ENCODE results near the gene DBNDD2. TPM values are rescaled to one million over a fixed set of nuclear protein-coding genes. Genes with fewer than 3 reads are reported as not detected.
A peak's percentile ranks its signal among the peaks of the same experiment; 100 is the strongest.

DBNDD2 gene
- total and polyA plus RNA-seq, 11 donors = 209 to 423 (median 346) TPM

DNA sequence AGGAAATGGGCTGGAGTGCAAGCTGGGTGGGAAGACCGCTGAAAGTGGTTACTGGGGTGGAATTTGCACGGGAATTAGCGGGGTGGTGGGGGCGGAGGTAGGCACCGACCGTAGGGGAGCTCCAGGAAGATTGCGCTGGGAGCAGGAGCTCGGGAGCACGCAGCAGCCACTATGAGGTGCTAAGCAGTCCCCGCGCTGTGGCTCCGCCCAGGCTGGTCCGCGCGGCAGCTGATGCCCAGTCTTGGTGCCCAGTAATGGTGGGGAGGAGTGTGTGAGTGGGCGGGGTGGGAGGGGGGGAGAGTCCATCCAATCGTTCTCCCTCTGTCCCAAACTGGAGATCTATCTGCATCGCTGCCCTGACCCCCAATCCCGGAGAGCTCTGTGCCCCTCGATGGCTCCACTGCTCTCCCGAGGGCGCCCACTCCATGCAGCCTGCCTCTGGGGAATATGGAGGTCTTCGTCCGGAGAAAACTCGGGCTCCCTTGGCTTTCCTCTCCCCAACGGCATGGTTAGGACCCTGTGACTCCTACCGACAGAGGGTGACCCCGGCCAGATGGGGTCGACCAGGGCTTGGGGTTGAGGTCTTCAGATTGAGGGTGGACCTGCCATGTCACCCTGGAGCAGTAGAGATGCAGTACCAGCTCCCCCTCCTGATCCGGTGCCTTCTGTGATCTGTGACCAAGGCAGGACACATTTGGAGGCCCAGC lies 35.3 kb upstream of the DBNDD2 start:
- no peaks in the 10 kb centered on the region for H3K27me3 ChIP-seq
- H3K36me3 ChIP-seq = peaks cover 0 to 22% (median 11%) of the 10 kb centered on the region in 9 donors
- no peaks in the 10 kb centered on the region for H3K9me3 ChIP-seq
- peak overlapping the region in 10 of 12 donors; percentile 9 to 73 (median 62) for H3K4me3 ChIP-seq
- DNase-seq = peak in 3 of 5 donors; percentile 40 to 64 (median 51)
- intact Hi-C loops (cut with DNase I) = loop anchor here (1.0 to 5.0 kb wide), 9 partner anchors 34 to 400 kb away; partner anchors contain the start of genes DBNDD2 (in 4 of the 10) and PIGT (in 1 of the 10)
- peak; percentile 56 to 83 (median 79) for ATAC-seq
- TF ChIP-seq POLR2A (IDR thresholded peaks at IDR 0.05) = no peak
- TF ChIP-seq, protein P1, sequence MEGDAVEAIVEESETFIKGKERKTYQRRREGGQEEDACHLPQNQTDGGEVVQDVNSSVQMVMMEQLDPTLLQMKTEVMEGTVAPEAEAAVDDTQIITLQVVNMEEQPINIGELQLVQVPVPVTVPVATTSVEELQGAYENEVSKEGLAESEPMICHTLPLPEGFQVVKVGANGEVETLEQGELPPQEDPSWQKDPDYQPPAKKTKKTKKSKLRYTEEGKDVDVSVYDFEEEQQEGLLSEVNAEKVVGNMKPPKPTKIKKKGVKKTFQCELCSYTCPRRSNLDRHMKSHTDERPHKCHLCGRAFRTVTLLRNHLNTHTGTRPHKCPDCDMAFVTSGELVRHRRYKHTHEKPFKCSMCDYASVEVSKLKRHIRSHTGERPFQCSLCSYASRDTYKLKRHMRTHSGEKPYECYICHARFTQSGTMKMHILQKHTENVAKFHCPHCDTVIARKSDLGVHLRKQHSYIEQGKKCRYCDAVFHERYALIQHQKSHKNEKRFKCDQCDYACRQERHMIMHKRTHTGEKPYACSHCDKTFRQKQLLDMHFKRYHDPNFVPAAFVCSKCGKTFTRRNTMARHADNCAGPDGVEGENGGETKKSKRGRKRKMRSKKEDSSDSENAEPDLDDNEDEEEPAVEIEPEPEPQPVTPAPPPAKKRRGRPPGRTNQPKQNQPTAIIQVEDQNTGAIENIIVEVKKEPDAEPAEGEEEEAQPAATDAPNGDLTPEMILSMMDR (IDR thresholded peaks at IDR 0.05) = peak in 1 of 12 donors; percentile 4
- peaks cover 0 to 34% (median 11%) of the 10 kb centered on the region in 12 donors for H3K4me1 ChIP-seq
- peak overlapping the region in 11 of 12 donors; percentile 48 to 82 (median 73) for H3K27ac ChIP-seq
- 32 to 47% (median 37%) methylated on average over 21 to 30 of the region's 30 CpGs for WGBS, 4 donors

DNA sequence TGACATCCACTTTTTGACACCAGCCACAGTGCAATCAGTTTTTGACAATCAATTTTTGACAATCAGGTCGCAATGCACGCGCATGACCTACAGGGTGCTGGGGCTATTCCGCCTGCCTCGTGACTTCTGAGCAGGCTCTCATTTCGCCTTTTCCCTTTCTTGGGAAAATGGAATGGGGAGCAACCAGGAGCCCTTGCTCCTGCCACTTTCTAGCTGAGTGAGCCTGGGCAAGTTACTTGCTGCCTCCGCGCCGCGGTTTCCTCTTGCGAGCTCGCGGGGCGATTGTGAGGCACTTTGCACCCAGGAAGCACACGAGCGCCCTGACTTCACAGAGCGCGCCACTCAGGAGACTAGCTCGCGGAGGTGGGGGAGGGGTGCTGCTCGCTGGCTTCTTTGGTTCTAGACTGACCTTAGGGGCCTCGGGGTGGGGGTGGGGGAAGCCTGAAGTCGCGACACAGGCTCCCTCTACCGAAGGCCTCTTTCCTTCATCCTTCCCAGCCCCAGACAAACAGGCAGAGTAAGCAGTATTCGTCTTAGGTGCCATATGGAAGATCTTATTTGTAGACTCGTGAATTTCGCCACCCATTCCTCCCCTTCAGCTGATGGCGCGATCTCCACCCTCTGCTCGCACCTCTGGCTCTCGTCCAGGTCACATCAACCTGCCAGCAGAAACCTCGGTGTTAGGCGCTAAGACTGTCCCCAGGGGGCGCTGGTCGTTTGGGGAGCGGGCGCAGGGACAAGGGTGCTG lies 34.6 kb upstream of the DBNDD2 start:
- Histone ChIP-seq H3K36me3 (peaks cover 0 to 15% (median 4%) of the 10 kb centered on the region in 9 donors), H3K27ac (peak overlapping the region in 11 of 12 donors; percentile 48 to 82 (median 73)), H3K9me3 (no peaks in the 10 kb centered on the region), H3K4me3 (peak overlapping the region; percentile 23 to 73 (median 62)), H3K27me3 (no peaks in the 10 kb centered on the region), H3K4me1 (peaks cover 0 to 27% (median 11%) of the 10 kb centered on the region in 12 donors)
- TF ChIP-seq, protein P1 (IDR thresholded peaks at IDR 0.05) = peak; percentile 81 to 96 (median 90)
- TF ChIP-seq POLR2A (IDR thresholded peaks at IDR 0.05) = no peak
- intact Hi-C loops (cut with DNase I) = loop anchor here (1.0 to 5.0 kb wide), 10 partner anchors 33 to 399 kb away; partner anchors contain the start of genes DBNDD2 (in 4 of the 10) and PIGT (in 1 of the 10)
- DNase-seq (peak; percentile 91 to 94 (median 92)), ATAC-seq (peak; percentile 85 to 92 (median 88))
- 5 to 17% (median 7%) methylated on average over 35 to 38 of the region's 38 CpGs for WGBS, 4 donors

DNA sequence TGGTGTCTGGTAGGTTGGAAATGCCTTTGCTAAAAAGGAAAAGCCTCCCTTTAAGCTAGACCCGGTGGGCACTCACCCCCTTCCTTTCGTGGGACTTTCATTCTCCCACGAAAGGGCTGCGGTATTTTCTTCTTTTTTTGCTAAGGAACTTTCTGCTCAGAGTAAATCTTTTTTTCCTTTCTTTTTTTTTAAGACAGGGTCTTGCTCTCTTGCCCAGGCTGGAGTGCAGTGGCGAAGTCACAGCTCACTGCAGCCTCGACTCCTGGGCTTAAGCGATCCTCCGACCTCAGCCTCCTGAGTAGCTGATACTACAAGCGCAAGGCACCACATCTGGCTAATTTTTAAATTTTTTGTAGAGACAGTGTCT lies 34.0 kb upstream of the DBNDD2 start:
- no peak for ATAC-seq
- TF ChIP-seq POLR2A (IDR thresholded peaks at IDR 0.05) = no peak
- TF ChIP-seq, protein P1 (IDR thresholded peaks at IDR 0.05) = peak in 2 of 12 donors; percentile 11 to 21

More for the DNA sequence above, 34.0 kb upstream of the DBNDD2 start:
- 56 to 59% (median 57%) methylated on average over 9 of the region's 9 CpGs for WGBS, 4 donors
- no peaks in the 10 kb centered on the region for H3K27me3 ChIP-seq
- H3K9me3 ChIP-seq = no peaks in the 10 kb centered on the region
- intact Hi-C loops (cut with DNase I) = loop anchor here (1.0 to 5.0 kb wide), 9 partner anchors 33 to 398 kb away; partner anchors contain the start of genes DBNDD2 (in 4 of the 10) and PIGT (in 1 of the 10)
- H3K36me3 ChIP-seq = peaks cover 0 to 12% (median 0%) of the 10 kb centered on the region in 9 donors
- H3K4me1 ChIP-seq = peaks cover 0 to 21% (median 11%) of the 10 kb centered on the region in 12 donors
- H3K4me3 ChIP-seq = peak overlapping the region in 10 of 12 donors; percentile 53 to 73 (median 62)
- DNase-seq = no peak
- peak overlapping the region in 6 of 12 donors; percentile 48 to 82 (median 80) for H3K27ac ChIP-seq

Measured in heart left ventricle (tissue), 16 donors.